SK-N-SH (cell line): ENCODE data around the gene SIX6. TPM values are rescaled to one million over a fixed set of nuclear protein-coding genes. Genes with fewer than 3 reads are reported as not detected.

Source experiments
- CTCF ChIA-PET: fragments of 300-600, 350-600 bp; formaldehyde crosslinking; extraction: SDS; loops from one replicate; lab custom pipeline; 2021; lab: Yijun Ruan, JAX
- POLR2A ChIA-PET: fragments of 350-600 bp; sonication (Branson Sonifier 250); formaldehyde crosslinking; extraction: SDS; loops from one replicate; lab custom pipeline; 2020; ENCODE audit warnings: antibody characterized with exemption, inconsistent platforms; lab: Yijun Ruan, JAX
- DNase-seq: peaks from one replicate; pipeline ENCODE4 v3.0.0; 2012
- H2AFZ ChIP-seq: fragments of 200-600 bp; sonication (generic); 2 replicates; pipeline ENCODE4 v1.8.1; 2016; ENCODE audit warnings: antibody characterized with exemption, mild to moderate bottlenecking, low read depth
- H3F3A ChIP-seq: fragments of 200-600 bp; sonication (generic); replicated peaks from 2 replicates; pipeline ENCODE3; 2016; ENCODE audit warnings: antibody characterized with exemption, mild to moderate bottlenecking; ENCODE audit not compliant: insufficient read depth
- H3K27ac ChIP-seq, 2 experiments: fragments of 200-500 bp in 1 of 2; fragments of 200-600 bp in 1 of 2; sonication (Bioruptor generic) in 1 of 2; sonication (generic), shearing (Covaris generic) in 1 of 2; 2 replicates each; pipeline versions ENCODE4 v1.5.1 to v1.6.1; 2014 to 2016; ENCODE audit warnings: low read depth in 2 of 2, inconsistent platforms in 1 of 2, low read length in 1 of 2, mild to moderate bottlenecking in 1 of 2, mixed read lengths in 1 of 2
- H3K27me3 ChIP-seq: fragments of 200-600 bp; sonication (generic), shearing (Covaris generic); 2 replicates; pipeline ENCODE4 v1.6.1; 2016; ENCODE audit warnings: mixed run types; ENCODE audit not compliant: insufficient read depth
- H3K36me3 ChIP-seq, 2 experiments: fragments of 200-500 bp in 1 of 2; fragments of 200-600 bp in 1 of 2; sonication (Bioruptor generic) in 1 of 2; sonication (generic) in 1 of 2; replicated peaks in 1 of 2; 2 replicates each; pipeline versions ENCODE3 to v1.5.1; 2014 to 2016; ENCODE audit warnings: low read length in 1 of 2, mild to moderate bottlenecking in 1 of 2; ENCODE audit not compliant: insufficient read depth in 2 of 2, control insufficient read depth in 1 of 2
- H3K4me1 ChIP-seq, 2 experiments: fragments of 200-500 bp in 1 of 2; fragments of 200-600 bp in 1 of 2; sonication (Bioruptor generic) in 1 of 2; sonication (generic), shearing (Covaris generic) in 1 of 2; 2 replicates each; pipeline versions ENCODE4 v1.5.1 to v1.6.1; 2014 to 2016; ENCODE audit warnings: low read depth in 1 of 2, low read length in 1 of 2, mixed run types in 1 of 2; ENCODE audit not compliant: insufficient read depth in 2 of 2, control insufficient read depth in 1 of 2
- H3K4me2 ChIP-seq: fragments of 200-600 bp; sonication (generic), shearing (Covaris generic); 2 replicates; pipeline ENCODE4 v1.6.1; 2017; ENCODE audit warnings: mixed run types
- H3K4me3 ChIP-seq, 2 experiments: fragments of 200-500 bp in 1 of 2; fragments of 200-600 bp in 1 of 2; sonication (Bioruptor generic) in 1 of 2; sonication (generic), shearing (Covaris generic) in 1 of 2; 2 replicates each; pipeline versions ENCODE4 v1.5.1 to v1.8.1; 2014 to 2016; ENCODE audit warnings: low read depth in 2 of 2, inconsistent platforms in 1 of 2, low read length in 1 of 2, mild to moderate bottlenecking in 1 of 2, mixed read lengths in 1 of 2, moderate library complexity in 1 of 2
- H3K79me2 ChIP-seq: fragments of 200-600 bp; sonication (generic); 2 replicates; pipeline ENCODE4 v1.8.1; 2017; ENCODE audit warnings: mild to moderate bottlenecking; ENCODE audit not compliant: insufficient read depth
- H3K9ac ChIP-seq: fragments of 200-600 bp; sonication (generic); 2 replicates; pipeline ENCODE4 v1.6.1; 2017; ENCODE audit warnings: mixed run types
- H3K9me2 ChIP-seq: fragments of 200-600 bp; sonication (generic); 2 replicates; pipeline ENCODE4 v1.6.1; 2017; ENCODE audit warnings: mixed run types
- H3K9me3 ChIP-seq: fragments of 200-600 bp; sonication (generic); 2 replicates; pipeline ENCODE4 v1.6.1; 2017; ENCODE audit warnings: mixed run types, mild to moderate bottlenecking, moderate library complexity
- H4K20me1 ChIP-seq: fragments of 200-600 bp; sonication (generic); 2 replicates; pipeline ENCODE4 v1.6.1; 2017; ENCODE audit warnings: mild to moderate bottlenecking, mixed run types; ENCODE audit not compliant: insufficient read depth
- CHD2 ChIP-seq: fragments of 150-350 bp; IDR thresholded peaks from 2 replicates; pipeline ENCODE4 v1.6.1; 2018; ENCODE audit warnings: low read length; ENCODE audit not compliant: partially characterized antibody
- ELF1 ChIP-seq: IDR thresholded peaks from 2 replicates; pipeline ENCODE4 v1.4.0; 2012
- FOSL2 ChIP-seq: IDR thresholded peaks from 2 replicates; pipeline ENCODE4 v1.4.0; 2012; ENCODE audit warnings: low read depth, mild to moderate bottlenecking, moderate library complexity, borderline replicate concordance
- FOXJ3 ChIP-seq: sonication (generic); formaldehyde crosslinking; IDR thresholded peaks from 2 replicates; pipeline ENCODE4 v1.5.1; 2020; ENCODE audit warnings: mild to moderate bottlenecking, missing genetic modification reagents
- FOXM1 ChIP-seq: IDR thresholded peaks from 2 replicates; pipeline ENCODE4 v1.4.0; 2012; ENCODE audit warnings: low read depth, mild to moderate bottlenecking
- GABPA ChIP-seq: IDR thresholded peaks from 2 replicates; pipeline ENCODE4 v1.4.0; 2012; ENCODE audit warnings: low read depth, mild to moderate bottlenecking
- MAX ChIP-seq: IDR thresholded peaks from 2 replicates; pipeline ENCODE4 v1.4.0; 2012; ENCODE audit warnings: low read depth
- MXI1 ChIP-seq: IDR thresholded peaks from 2 replicates; pipeline ENCODE4 v1.6.1; 2012; ENCODE audit warnings: mild to moderate bottlenecking, low read depth, low read length, improper control_type of control experiment
- NRF1 ChIP-seq: IDR thresholded peaks from 2 replicates; pipeline ENCODE4 v1.6.1; 2012; ENCODE audit warnings: low read depth, mild to moderate bottlenecking, low read length
- PBX3 ChIP-seq: IDR thresholded peaks from 2 replicates; pipeline ENCODE4; 2012
- POLR2AphosphoS5 ChIP-seq: IDR thresholded peaks from 2 replicates; pipeline ENCODE4 v1.6.1; 2012; ENCODE audit warnings: low read depth, low read length
- RCOR1 ChIP-seq: fragments of 150-350 bp; IDR thresholded peaks from 2 replicates; pipeline ENCODE4 v1.6.1; 2017; ENCODE audit warnings: antibody characterized with exemption, low read length
- REST ChIP-seq: IDR thresholded peaks from 2 replicates; pipeline ENCODE4 v1.6.1; 2012; ENCODE audit warnings: mild to moderate bottlenecking, low read depth, low read length, moderate library complexity
- SIN3A ChIP-seq: IDR thresholded peaks from 2 replicates; pipeline ENCODE4 v1.6.1; 2012; ENCODE audit warnings: low read depth, mild to moderate bottlenecking, low read length, moderate library complexity, borderline replicate concordance
- SMC3 ChIP-seq: IDR thresholded peaks from 2 replicates; pipeline ENCODE4 v1.6.1; 2012; ENCODE audit warnings: low read depth, low read length, improper control_type of control experiment
- TAF1 ChIP-seq: IDR thresholded peaks from 2 replicates; pipeline ENCODE4 v1.6.1; 2012; ENCODE audit warnings: low read depth, mild to moderate bottlenecking, low read length, moderate library complexity, borderline replicate concordance
- TCF12 ChIP-seq: IDR thresholded peaks from 2 replicates; pipeline ENCODE4 v1.4.0; 2012
- TEAD4 ChIP-seq: IDR thresholded peaks from 2 replicates; pipeline ENCODE4 v1.4.0; 2012; ENCODE audit warnings: mild to moderate bottlenecking, borderline replicate concordance; ENCODE audit not compliant: insufficient read depth
- YY1 ChIP-seq: IDR thresholded peaks from 2 replicates; pipeline ENCODE4 v1.4.0; 2012; ENCODE audit warnings: low read depth, mild to moderate bottlenecking
- ZBTB33 ChIP-seq: IDR thresholded peaks from 2 replicates; pipeline ENCODE4 v1.4.0; 2012; ENCODE audit warnings: low read depth, borderline replicate concordance
- WGBS: methylation state at CpG from one replicate; pipeline ENCODE4 v1.1.6; 2017; ENCODE audit warnings: low lambda C conversion rate; 5-methylcytosine and 5-hydroxymethylcytosine counted together
- polyA plus RNA-seq, 3 experiments: library from polyadenylated mRNA; depleted of rRNA; stranded (reverse); fragments of >200 nt; gene quantifications; 2 replicates each; pipeline ENCODE4 v1.2.3, GENCODE V29; 2012

SIX6 gene
- polyA plus RNA-seq, 1 of the 3 experiments (the other 2 are of a cell fraction), result not detected

- ChIA-PET CTCF (interaction anchor here (2.5 kb wide), 1 partner anchor 136 kb away, joined by 25 read pairs; no protein-coding TSS in a partner anchor), POLR2A (interaction anchor here (0.6 to 1.5 kb wide), 2 partner anchors 136 to 151 kb away, joined by 3 to 6 read pairs; no protein-coding TSS in a partner anchor)
- 25% methylated on average over 18 of the region's 57 CpGs for whole genome bisulfite sequencing
Measured at GRCh38 chr14:60485598-60486251, 23.2 kb upstream of the SIX6 start, which contains the start of gene C14orf39. TSS of gene C14orf39 (minus strand) at chr14:60486063. CDS start at chr14:60485078, 985 bp downstream.

More at GRCh38 chr14:60485598-60486251, 23.2 kb upstream of the SIX6 start, which contains the start of gene C14orf39:
- Histone ChIP-seq H3F3A (peaks cover 7% of the 10 kb centered on the region), H4K20me1 (no peaks in the 10 kb centered on the region), H3K9me2 (no peaks in the 10 kb centered on the region; the same call in 1 of the 2 replicates), H3K9me3 (no peaks in the 10 kb centered on the region), H3K4me2 (peak within 1 kb of the TSS; percentile 84), H3K27ac (peak within 1 kb of the TSS in 1 of 2 experiments; percentile 60; a peak in 1 of 4 replicates), H3K4me1 (no peaks in the 10 kb centered on the region; a peak in 1 of 4 replicates), H3K36me3 (peaks cover 0 to under 1% of the 10 kb centered on the region in 2 experiments), H2AFZ (peak within 1 kb of the TSS; percentile 80), H3K9ac (peak within 1 kb of the TSS; percentile 72), H3K79me2 (no peaks in the 10 kb centered on the region), H3K4me3 (peak within 1 kb of the TSS; percentile 64 to 68), H3K27me3 (peaks cover 8% of the 10 kb centered on the region; the same call in 1 of the 2 replicates)
- peak; percentile 84 for DNase-seq
- TF ChIP-seq SIN3A, result peak; percentile 41; the same call in 1 of the 2 replicates
- no peak for TF ChIP-seq ELF1
- TF ChIP-seq PBX3, result no peak
- no peak for TF ChIP-seq TEAD4
- peak; percentile 14; the same call in 1 of the 2 replicates for TF ChIP-seq MXI1
- no peak for TF ChIP-seq RCOR1
- TF ChIP-seq GABPA, result no peak
- no peak for TF ChIP-seq SMC3
- TF ChIP-seq ZBTB33, result peak; percentile 95
- no peak for TF ChIP-seq REST
- TF ChIP-seq TAF1, result peak; percentile 54
- no peak for TF ChIP-seq FOXJ3 (CRISPR knock-in tag)
- TF ChIP-seq NRF1, result peak; percentile 2; the same call in 1 of the 2 replicates
- peak; percentile 98 for TF ChIP-seq CHD2
- no peak for TF ChIP-seq YY1
- TF ChIP-seq TCF12, result peak; percentile 35; the same call in 1 of the 2 replicates
- TF ChIP-seq MAX, result peak; percentile 95
- TF ChIP-seq FOXM1, result no peak
- peak; percentile 53; the same call in 1 of the 2 replicates for TF ChIP-seq POLR2AphosphoS5
- TF ChIP-seq FOSL2, result no peak
